ENCODE results near the gene TCFL5. TPM values are rescaled to one million over a fixed set of nuclear protein-coding genes. Genes with fewer than 3 reads are reported as not detected.

TCFL5 gene
- total RNA-seq, 1 experiment from 2014 or later, result 15.1 TPM

- H3K36me3 ChIP-seq (ENCODE audit: control insufficient read depth, insufficient read depth, low read length), result peaks cover 9% of the 10 kb centered on the region
- Mint-ChIP-seq H3K4me3 (ENCODE audit: unreplicated experiment) (no peak overlapping the region), H3K27ac (ENCODE audit: unreplicated experiment) (no peak overlapping the region), H3K9me3 (ENCODE audit: unreplicated experiment) (no peaks in the 10 kb centered on the region), H3K4me1 (ENCODE audit: low read depth, unreplicated experiment) (peaks cover 25% of the 10 kb centered on the region), H3K36me3 (ENCODE audit: insufficient read depth, unreplicated experiment) (peaks cover 79% of the 10 kb centered on the region), H3K27me3 (ENCODE audit: insufficient read depth, unreplicated experiment) (no peaks in the 10 kb centered on the region)
- H3K9me3 ChIP-seq, result no peaks in the 10 kb centered on the region
- H3K27me3 ChIP-seq (replicated peaks; ENCODE audit: control insufficient read depth, insufficient read depth, low read length), result no peaks in the 10 kb centered on the region
- ChIA-PET POLR2A (no interaction called here), CTCF (no interaction called here)
- H3K4me1 ChIP-seq, result peaks cover 26% of the 10 kb centered on the region
- no peak for DNase-seq
- TF ChIP-seq, protein P1, sequence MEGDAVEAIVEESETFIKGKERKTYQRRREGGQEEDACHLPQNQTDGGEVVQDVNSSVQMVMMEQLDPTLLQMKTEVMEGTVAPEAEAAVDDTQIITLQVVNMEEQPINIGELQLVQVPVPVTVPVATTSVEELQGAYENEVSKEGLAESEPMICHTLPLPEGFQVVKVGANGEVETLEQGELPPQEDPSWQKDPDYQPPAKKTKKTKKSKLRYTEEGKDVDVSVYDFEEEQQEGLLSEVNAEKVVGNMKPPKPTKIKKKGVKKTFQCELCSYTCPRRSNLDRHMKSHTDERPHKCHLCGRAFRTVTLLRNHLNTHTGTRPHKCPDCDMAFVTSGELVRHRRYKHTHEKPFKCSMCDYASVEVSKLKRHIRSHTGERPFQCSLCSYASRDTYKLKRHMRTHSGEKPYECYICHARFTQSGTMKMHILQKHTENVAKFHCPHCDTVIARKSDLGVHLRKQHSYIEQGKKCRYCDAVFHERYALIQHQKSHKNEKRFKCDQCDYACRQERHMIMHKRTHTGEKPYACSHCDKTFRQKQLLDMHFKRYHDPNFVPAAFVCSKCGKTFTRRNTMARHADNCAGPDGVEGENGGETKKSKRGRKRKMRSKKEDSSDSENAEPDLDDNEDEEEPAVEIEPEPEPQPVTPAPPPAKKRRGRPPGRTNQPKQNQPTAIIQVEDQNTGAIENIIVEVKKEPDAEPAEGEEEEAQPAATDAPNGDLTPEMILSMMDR (IDR thresholded peaks at IDR 0.05; ENCODE audit: insufficient read depth in 1 of 2, low read depth in 1 of 2, low read length in 1 of 2, severe bottlenecking in 1 of 2, unreplicated experiment in 1 of 2), result no peak
- intact Hi-C loops (cut with micrococcal nuclease; ENCODE audit: unreplicated experiment), result no loop called here
- no TSS peak for BruUV-seq (replicated peaks)
- no peak overlapping the region for H3K4me3 ChIP-seq (ENCODE audit: low read depth, low read length)
These were observed 60.2 kb downstream of the TCFL5 start for GRCh38 chr20:62801284-62802010.

DNA sequence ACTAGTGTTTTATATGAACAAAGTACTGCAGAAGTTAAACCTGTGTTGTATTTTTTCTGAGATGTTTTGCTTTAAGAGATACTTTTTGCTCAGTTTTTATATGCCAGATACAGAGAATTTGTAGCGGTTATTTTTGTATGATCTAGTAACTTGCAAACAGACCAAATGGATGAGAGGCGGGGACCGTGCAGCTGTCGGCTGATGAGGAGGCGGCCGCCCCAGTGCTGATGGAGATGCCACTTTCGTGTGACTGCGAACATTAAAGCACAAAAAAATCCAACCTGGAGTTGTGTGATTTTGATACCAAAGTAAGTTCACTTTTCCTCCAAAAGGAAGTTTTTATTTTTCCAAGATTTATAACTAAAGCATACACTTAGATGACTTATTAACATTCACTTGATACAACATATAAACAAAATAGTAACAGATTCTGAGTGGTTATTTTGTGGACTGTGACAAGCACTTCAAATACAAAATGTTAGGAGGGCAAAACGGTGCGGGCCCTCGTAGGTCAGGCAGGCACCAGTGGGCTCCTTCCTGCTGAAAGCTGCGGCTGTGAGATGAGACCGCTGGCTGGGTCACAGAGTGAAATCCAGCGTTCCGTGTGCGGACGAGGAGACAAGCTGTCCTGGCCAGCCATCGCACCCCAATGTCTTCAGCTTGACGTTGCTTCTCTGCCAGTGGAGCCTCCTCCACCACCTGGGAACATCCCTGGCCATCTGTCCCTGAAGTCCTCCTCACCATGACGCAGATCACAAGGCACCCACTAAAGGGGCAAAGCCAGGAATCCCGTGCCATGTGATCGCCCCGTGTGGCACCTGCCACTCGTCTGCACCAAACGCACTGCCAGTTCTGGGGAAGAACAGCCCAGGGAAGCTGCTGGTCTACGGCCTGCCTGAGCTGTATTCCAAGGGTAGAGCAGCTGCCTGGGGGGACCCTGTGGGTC, 61.0 kb downstream of the TCFL5 start:
- Mint-ChIP-seq H3K9me3 (ENCODE audit: unreplicated experiment) (no peaks in the 10 kb centered on the region), H3K27ac (ENCODE audit: unreplicated experiment) (no peak overlapping the region), H3K4me1 (ENCODE audit: low read depth, unreplicated experiment) (peaks cover 16% of the 10 kb centered on the region), H3K4me3 (ENCODE audit: unreplicated experiment) (no peak overlapping the region), H3K36me3 (ENCODE audit: insufficient read depth, unreplicated experiment) (peaks cover 80% of the 10 kb centered on the region), H3K27me3 (ENCODE audit: insufficient read depth, unreplicated experiment) (no peaks in the 10 kb centered on the region)
- intact Hi-C loops (cut with micrococcal nuclease; ENCODE audit: unreplicated experiment), result no loop called here
- Histone ChIP-seq H3K9me3 (no peaks in the 10 kb centered on the region), H3K27me3 (replicated peaks; ENCODE audit: control insufficient read depth, insufficient read depth, low read length) (no peaks in the 10 kb centered on the region), H3K4me1 (peaks cover 17% of the 10 kb centered on the region), H3K36me3 (ENCODE audit: control insufficient read depth, insufficient read depth, low read length) (peaks cover 9% of the 10 kb centered on the region), H3K4me3 (ENCODE audit: low read depth, low read length) (no peak overlapping the region)
- ChIA-PET CTCF (no interaction called here), POLR2A (no interaction called here)
- BruUV-seq (replicated peaks), result no TSS peak
- TF ChIP-seq, protein P1 (IDR thresholded peaks at IDR 0.05; ENCODE audit: insufficient read depth in 1 of 2, low read depth in 1 of 2, low read length in 1 of 2, severe bottlenecking in 1 of 2, unreplicated experiment in 1 of 2), result no peak
- DNase-seq, result no peak

- no peaks in the 10 kb centered on the region for H3K27me3 ChIP-seq (replicated peaks; ENCODE audit: control insufficient read depth, insufficient read depth, low read length)
- H3K4me3 ChIP-seq (ENCODE audit: low read depth, low read length), result no peak overlapping the region
- no peaks in the 10 kb centered on the region for H3K9me3 Mint-ChIP-seq (ENCODE audit: unreplicated experiment)
- H3K9me3 ChIP-seq, result no peaks in the 10 kb centered on the region
- no peak overlapping the region for H3K4me3 Mint-ChIP-seq (ENCODE audit: unreplicated experiment)
- TF ChIP-seq, protein P1 (IDR thresholded peaks at IDR 0.05; ENCODE audit: insufficient read depth in 1 of 2, low read depth in 1 of 2, low read length in 1 of 2, severe bottlenecking in 1 of 2, unreplicated experiment in 1 of 2), result no peak
- H3K27me3 Mint-ChIP-seq (ENCODE audit: insufficient read depth, unreplicated experiment), result no peaks in the 10 kb centered on the region
- no peak overlapping the region for H3K27ac Mint-ChIP-seq (ENCODE audit: unreplicated experiment)
- H3K36me3 ChIP-seq (ENCODE audit: control insufficient read depth, insufficient read depth, low read length), result peaks cover 9% of the 10 kb centered on the region
- H3K4me1 Mint-ChIP-seq (ENCODE audit: low read depth, unreplicated experiment), result peaks cover 15% of the 10 kb centered on the region
- no TSS peak for BruUV-seq (replicated peaks)
- POLR2A ChIA-PET, result no interaction called here
- peaks cover 83% of the 10 kb centered on the region for H3K36me3 Mint-ChIP-seq (ENCODE audit: insufficient read depth, unreplicated experiment)
- intact Hi-C loops (cut with micrococcal nuclease; ENCODE audit: unreplicated experiment), result loop anchor here (10.0 kb wide), 1 partner anchor 495 kb away; the partner anchor contains the start of gene ADRM1
- no peak for DNase-seq
- CTCF ChIA-PET, result interaction anchor here (0.6 kb wide), 1 partner anchor 413 kb away, joined by 3 read pairs; no protein-coding TSS in a partner anchor
- H3K4me1 ChIP-seq, result peaks cover 16% of the 10 kb centered on the region
These were observed 61.7 kb downstream of the TCFL5 start for GRCh38 chr20:62799873-62800272.

Data from Caco-2 (cell line).